ENCODE measurements around the gene VPS13D.

The VPS13D gene

GRCh38 chr1:12457771-12458170, 227.9 kb downstream of the VPS13D start:
- peaks cover 16 to 37% of the 10 kb centered on the region in 2 donors for H3K36me3 ChIP-seq (ENCODE audit: control insufficient read depth in 1 of 2, insufficient read depth in 2 of 2, low read length in 2 of 2)
- H3K9ac ChIP-seq (ENCODE audit: low read depth in 1 of 2, low read length in 2 of 2), result no peak overlapping the region
- H3K27me3 ChIP-seq (ENCODE audit: control insufficient read depth in 1 of 2, insufficient read depth in 2 of 2, low read length in 2 of 2), result no peaks in the 10 kb centered on the region
- no peaks in the 10 kb centered on the region for H3K9me3 ChIP-seq (ENCODE audit: control insufficient read depth in 1 of 2, low read length in 2 of 2)
- H3K4me3 ChIP-seq (ENCODE audit: low read depth in 1 of 2, low read length in 2 of 2), result no peak overlapping the region
- H3K27ac ChIP-seq (ENCODE audit: low read depth, low read length), result no peak overlapping the region
- peaks cover 19 to 37% of the 10 kb centered on the region in 2 donors for H3K4me1 ChIP-seq (ENCODE audit: control insufficient read depth in 1 of 2, insufficient read depth in 2 of 2, low read length in 2 of 2)

GRCh38 chr1:12458571-12458970, 228.7 kb downstream of the VPS13D start:
- Histone ChIP-seq H3K4me1 (ENCODE audit: control insufficient read depth in 1 of 2, insufficient read depth in 2 of 2, low read length in 2 of 2) (peaks cover 11 to 33% of the 10 kb centered on the region in 2 donors), H3K9ac (ENCODE audit: low read depth in 1 of 2, low read length in 2 of 2) (no peak overlapping the region), H3K36me3 (ENCODE audit: control insufficient read depth in 1 of 2, insufficient read depth in 2 of 2, low read length in 2 of 2) (peaks cover 22 to 44% of the 10 kb centered on the region in 2 donors), H3K9me3 (ENCODE audit: control insufficient read depth in 1 of 2, low read length in 2 of 2) (no peaks in the 10 kb centered on the region), H3K27ac (ENCODE audit: low read depth, low read length) (no peak overlapping the region), H3K27me3 (ENCODE audit: control insufficient read depth in 1 of 2, insufficient read depth in 2 of 2, low read length in 2 of 2) (no peaks in the 10 kb centered on the region), H3K4me3 (ENCODE audit: low read depth in 1 of 2, low read length in 2 of 2) (no peak overlapping the region)

- no peak overlapping the region for H3K9ac ChIP-seq (ENCODE audit: low read depth in 1 of 2, low read length in 2 of 2)
- no peaks in the 10 kb centered on the region for H3K9me3 ChIP-seq (ENCODE audit: control insufficient read depth in 1 of 2, low read length in 2 of 2)
- H3K27me3 ChIP-seq (ENCODE audit: control insufficient read depth in 1 of 2, insufficient read depth in 2 of 2, low read length in 2 of 2), result no peaks in the 10 kb centered on the region
- peaks cover 25 to 44% of the 10 kb centered on the region in 2 donors for H3K36me3 ChIP-seq (ENCODE audit: control insufficient read depth in 1 of 2, insufficient read depth in 2 of 2, low read length in 2 of 2)
- no peak overlapping the region for H3K27ac ChIP-seq (ENCODE audit: low read depth, low read length)
- H3K4me3 ChIP-seq (ENCODE audit: low read depth in 1 of 2, low read length in 2 of 2), result no peak overlapping the region
- H3K4me1 ChIP-seq (ENCODE audit: control insufficient read depth in 1 of 2, insufficient read depth in 2 of 2, low read length in 2 of 2), result peaks cover 0 to 18% of the 10 kb centered on the region in 2 donors
Observed at GRCh38 chr1:12460121-12460520, 230.3 kb downstream of the VPS13D start.

DNA sequence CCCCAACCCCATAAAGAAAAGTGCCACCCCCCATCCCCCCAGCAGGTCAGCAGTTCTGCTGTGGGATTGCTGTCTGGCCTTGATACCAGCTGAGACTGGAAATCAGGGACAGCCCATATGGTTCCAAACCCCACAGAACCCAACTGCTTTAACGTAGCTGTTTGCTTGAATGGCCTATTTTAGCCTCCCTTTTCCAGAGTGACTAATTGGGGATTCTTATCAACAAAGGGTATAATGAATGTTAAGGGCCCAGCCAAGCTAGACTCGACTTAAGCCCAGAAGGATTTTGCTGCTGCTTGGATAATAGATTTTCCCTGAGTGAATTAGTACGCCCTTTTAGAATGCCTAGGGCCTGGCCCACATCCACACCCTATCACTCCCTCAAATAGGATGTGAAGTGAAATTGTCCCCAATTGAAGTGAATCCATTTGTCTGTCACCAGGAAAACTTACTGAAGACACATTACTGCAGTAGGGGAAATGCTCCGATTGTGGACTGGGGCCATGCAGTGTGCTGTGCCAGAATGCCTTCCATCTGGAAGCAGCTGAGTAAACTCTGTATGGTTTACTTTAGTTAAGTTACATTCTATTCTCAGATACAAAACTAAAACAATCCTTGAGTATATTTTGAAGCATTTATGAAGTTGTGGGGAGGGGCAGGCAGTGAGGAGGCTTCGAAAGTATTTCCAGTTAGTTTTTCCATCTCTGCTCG, 231.2 kb downstream of the VPS13D start:
- no peak overlapping the region for H3K27ac ChIP-seq (ENCODE audit: low read depth, low read length)
- H3K4me3 ChIP-seq (ENCODE audit: low read depth in 1 of 2, low read length in 2 of 2), result no peak overlapping the region
- no peaks in the 10 kb centered on the region for H3K9me3 ChIP-seq (ENCODE audit: control insufficient read depth in 1 of 2, low read length in 2 of 2)
- peaks cover 25 to 44% of the 10 kb centered on the region in 2 donors for H3K36me3 ChIP-seq (ENCODE audit: control insufficient read depth in 1 of 2, insufficient read depth in 2 of 2, low read length in 2 of 2)
- peaks cover 0 to 17% of the 10 kb centered on the region in 2 donors for H3K4me1 ChIP-seq (ENCODE audit: control insufficient read depth in 1 of 2, insufficient read depth in 2 of 2, low read length in 2 of 2)
- no peak overlapping the region for H3K9ac ChIP-seq (ENCODE audit: low read depth in 1 of 2, low read length in 2 of 2)
- no peaks in the 10 kb centered on the region for H3K27me3 ChIP-seq (ENCODE audit: control insufficient read depth in 1 of 2, insufficient read depth in 2 of 2, low read length in 2 of 2)

DNA sequence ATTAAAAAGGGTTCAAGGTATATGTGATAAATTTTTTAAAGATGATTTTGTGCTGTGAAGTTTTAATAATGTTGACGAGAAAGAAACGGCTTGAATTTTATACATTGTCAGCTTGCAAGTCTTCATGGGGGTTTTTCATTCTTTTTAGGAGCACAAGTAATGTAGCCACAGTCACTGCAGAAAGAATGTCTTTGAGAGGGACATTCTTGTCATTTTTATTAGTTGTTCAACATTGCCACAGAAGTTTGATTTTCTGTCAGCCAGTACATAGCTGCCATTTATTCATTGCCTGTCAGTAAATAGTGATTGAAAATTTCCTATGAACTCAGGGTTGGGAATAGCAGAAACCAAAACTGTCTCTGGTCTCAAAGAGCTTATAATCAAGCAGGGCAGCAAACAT, 231.9 kb downstream of the VPS13D start:
- Histone ChIP-seq H3K4me3 (ENCODE audit: low read depth in 1 of 2, low read length in 2 of 2) (no peak overlapping the region), H3K9me3 (ENCODE audit: control insufficient read depth in 1 of 2, low read length in 2 of 2) (no peaks in the 10 kb centered on the region), H3K27me3 (ENCODE audit: control insufficient read depth in 1 of 2, insufficient read depth in 2 of 2, low read length in 2 of 2) (no peaks in the 10 kb centered on the region), H3K27ac (ENCODE audit: low read depth, low read length) (no peak overlapping the region), H3K36me3 (ENCODE audit: control insufficient read depth in 1 of 2, insufficient read depth in 2 of 2, low read length in 2 of 2) (peaks cover 25 to 40% of the 10 kb centered on the region in 2 donors), H3K4me1 (ENCODE audit: control insufficient read depth in 1 of 2, insufficient read depth in 2 of 2, low read length in 2 of 2) (peaks cover 0 to 17% of the 10 kb centered on the region in 2 donors), H3K9ac (ENCODE audit: low read depth in 1 of 2, low read length in 2 of 2) (no peak overlapping the region)

DNA sequence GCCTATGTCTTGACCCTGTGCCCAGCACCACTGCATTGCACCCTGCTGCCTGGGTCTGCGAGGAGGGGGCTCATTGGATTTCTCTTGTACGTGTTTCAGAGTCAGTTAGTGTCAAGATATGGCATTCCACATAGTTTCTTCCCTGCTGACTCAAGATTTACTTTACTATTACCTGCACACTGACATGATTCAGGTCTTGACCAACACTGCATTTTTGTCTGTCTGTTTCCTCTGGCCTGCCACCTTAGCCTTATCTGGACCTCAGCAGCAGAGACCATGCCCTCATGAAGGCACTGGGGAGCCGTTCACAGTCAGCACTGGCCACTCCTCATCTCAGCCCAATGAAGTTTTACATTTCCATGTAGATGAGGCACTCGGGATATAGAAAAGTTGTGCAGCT, 232.8 kb downstream of the VPS13D start:
- H3K27ac ChIP-seq (ENCODE audit: low read depth, low read length), result no peak overlapping the region
- H3K36me3 ChIP-seq (ENCODE audit: control insufficient read depth in 1 of 2, insufficient read depth in 2 of 2, low read length in 2 of 2), result peaks cover 20 to 34% of the 10 kb centered on the region in 2 donors
- no peaks in the 10 kb centered on the region for H3K9me3 ChIP-seq (ENCODE audit: control insufficient read depth in 1 of 2, low read length in 2 of 2)
- H3K27me3 ChIP-seq (ENCODE audit: control insufficient read depth in 1 of 2, insufficient read depth in 2 of 2, low read length in 2 of 2), result no peaks in the 10 kb centered on the region
- H3K4me3 ChIP-seq (ENCODE audit: low read depth in 1 of 2, low read length in 2 of 2), result no peak overlapping the region
- no peak overlapping the region for H3K9ac ChIP-seq (ENCODE audit: low read depth in 1 of 2, low read length in 2 of 2)
- H3K4me1 ChIP-seq (ENCODE audit: control insufficient read depth in 1 of 2, insufficient read depth in 2 of 2, low read length in 2 of 2), result peaks cover 0 to 17% of the 10 kb centered on the region in 2 donors

- no peak overlapping the region for H3K4me3 ChIP-seq (ENCODE audit: low read depth in 1 of 2, low read length in 2 of 2)
- no peak overlapping the region for H3K9ac ChIP-seq (ENCODE audit: low read depth in 1 of 2, low read length in 2 of 2)
- no peaks in the 10 kb centered on the region for H3K9me3 ChIP-seq (ENCODE audit: control insufficient read depth in 1 of 2, low read length in 2 of 2)
- peaks cover 20 to 21% of the 10 kb centered on the region in 2 donors for H3K36me3 ChIP-seq (ENCODE audit: control insufficient read depth in 1 of 2, insufficient read depth in 2 of 2, low read length in 2 of 2)
- no peaks in the 10 kb centered on the region for H3K27me3 ChIP-seq (ENCODE audit: control insufficient read depth in 1 of 2, insufficient read depth in 2 of 2, low read length in 2 of 2)
- H3K27ac ChIP-seq (ENCODE audit: low read depth, low read length), result no peak overlapping the region
- peaks cover 0 to 17% of the 10 kb centered on the region in 2 donors for H3K4me1 ChIP-seq (ENCODE audit: control insufficient read depth in 1 of 2, insufficient read depth in 2 of 2, low read length in 2 of 2)
Observed at GRCh38 chr1:12464045-12464461, 234.2 kb downstream of the VPS13D start.

DNA sequence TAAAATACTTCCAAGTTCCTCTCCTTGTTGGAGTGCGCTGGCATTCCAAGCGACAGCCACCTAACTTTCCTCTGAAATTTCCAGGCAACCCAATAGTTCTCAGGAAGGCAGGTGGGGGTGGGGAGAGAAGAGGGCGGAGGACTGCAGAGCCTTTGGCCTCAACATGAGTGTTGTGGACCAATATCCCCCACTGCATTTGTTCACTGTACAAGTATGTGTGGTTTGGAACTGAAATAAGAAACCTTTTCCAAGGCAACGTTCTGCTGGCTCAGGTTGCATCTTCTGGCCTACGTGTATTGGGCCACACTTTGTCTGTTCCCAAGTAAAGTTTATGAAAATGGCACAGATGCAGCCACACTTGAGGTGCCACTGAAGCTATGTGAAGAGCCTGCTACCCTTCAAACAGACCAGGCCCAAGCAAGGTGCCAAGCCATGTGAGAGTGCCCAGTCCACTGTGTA, 234.8 kb downstream of the VPS13D start:
- H3K36me3 ChIP-seq (ENCODE audit: control insufficient read depth in 1 of 2, insufficient read depth in 2 of 2, low read length in 2 of 2), result peaks cover 19 to 20% of the 10 kb centered on the region in 2 donors
- no peak overlapping the region for H3K27ac ChIP-seq (ENCODE audit: low read depth, low read length)
- H3K9ac ChIP-seq (ENCODE audit: low read depth in 1 of 2, low read length in 2 of 2), result no peak overlapping the region
- peaks cover 0 to 17% of the 10 kb centered on the region in 2 donors for H3K4me1 ChIP-seq (ENCODE audit: control insufficient read depth in 1 of 2, insufficient read depth in 2 of 2, low read length in 2 of 2)
- H3K9me3 ChIP-seq (ENCODE audit: control insufficient read depth in 1 of 2, low read length in 2 of 2), result no peaks in the 10 kb centered on the region
- no peaks in the 10 kb centered on the region for H3K27me3 ChIP-seq (ENCODE audit: control insufficient read depth in 1 of 2, insufficient read depth in 2 of 2, low read length in 2 of 2)
- H3K4me3 ChIP-seq (ENCODE audit: low read depth in 1 of 2, low read length in 2 of 2), result no peak overlapping the region

- peaks cover 0 to 17% of the 10 kb centered on the region in 2 donors for H3K4me1 ChIP-seq (ENCODE audit: control insufficient read depth in 1 of 2, insufficient read depth in 2 of 2, low read length in 2 of 2)
- peaks cover 15 to 20% of the 10 kb centered on the region in 2 donors for H3K36me3 ChIP-seq (ENCODE audit: control insufficient read depth in 1 of 2, insufficient read depth in 2 of 2, low read length in 2 of 2)
- H3K27ac ChIP-seq (ENCODE audit: low read depth, low read length), result no peak overlapping the region
- H3K4me3 ChIP-seq (ENCODE audit: low read depth in 1 of 2, low read length in 2 of 2), result no peak overlapping the region
- no peaks in the 10 kb centered on the region for H3K9me3 ChIP-seq (ENCODE audit: control insufficient read depth in 1 of 2, low read length in 2 of 2)
- no peak overlapping the region for H3K9ac ChIP-seq (ENCODE audit: low read depth in 1 of 2, low read length in 2 of 2)
- no peaks in the 10 kb centered on the region for H3K27me3 ChIP-seq (ENCODE audit: control insufficient read depth in 1 of 2, insufficient read depth in 2 of 2, low read length in 2 of 2)
Observed at GRCh38 chr1:12465126-12465525, 235.3 kb downstream of the VPS13D start.

GRCh38 chr1:12466816-12467215, 237.0 kb downstream of the VPS13D start:
- Histone ChIP-seq H3K36me3 (ENCODE audit: control insufficient read depth in 1 of 2, insufficient read depth in 2 of 2, low read length in 2 of 2) (peaks cover 13 to 14% of the 10 kb centered on the region in 2 donors), H3K27me3 (ENCODE audit: control insufficient read depth in 1 of 2, insufficient read depth in 2 of 2, low read length in 2 of 2) (no peaks in the 10 kb centered on the region), H3K4me1 (ENCODE audit: control insufficient read depth in 1 of 2, insufficient read depth in 2 of 2, low read length in 2 of 2) (peaks cover 0 to 6% of the 10 kb centered on the region in 2 donors), H3K27ac (ENCODE audit: low read depth, low read length) (no peak overlapping the region), H3K9me3 (ENCODE audit: control insufficient read depth in 1 of 2, low read length in 2 of 2) (no peaks in the 10 kb centered on the region), H3K9ac (ENCODE audit: low read depth in 1 of 2, low read length in 2 of 2) (no peak overlapping the region), H3K4me3 (ENCODE audit: low read depth in 1 of 2, low read length in 2 of 2) (no peak overlapping the region)
